ENCODE data around the gene RASSF4.

DNA sequence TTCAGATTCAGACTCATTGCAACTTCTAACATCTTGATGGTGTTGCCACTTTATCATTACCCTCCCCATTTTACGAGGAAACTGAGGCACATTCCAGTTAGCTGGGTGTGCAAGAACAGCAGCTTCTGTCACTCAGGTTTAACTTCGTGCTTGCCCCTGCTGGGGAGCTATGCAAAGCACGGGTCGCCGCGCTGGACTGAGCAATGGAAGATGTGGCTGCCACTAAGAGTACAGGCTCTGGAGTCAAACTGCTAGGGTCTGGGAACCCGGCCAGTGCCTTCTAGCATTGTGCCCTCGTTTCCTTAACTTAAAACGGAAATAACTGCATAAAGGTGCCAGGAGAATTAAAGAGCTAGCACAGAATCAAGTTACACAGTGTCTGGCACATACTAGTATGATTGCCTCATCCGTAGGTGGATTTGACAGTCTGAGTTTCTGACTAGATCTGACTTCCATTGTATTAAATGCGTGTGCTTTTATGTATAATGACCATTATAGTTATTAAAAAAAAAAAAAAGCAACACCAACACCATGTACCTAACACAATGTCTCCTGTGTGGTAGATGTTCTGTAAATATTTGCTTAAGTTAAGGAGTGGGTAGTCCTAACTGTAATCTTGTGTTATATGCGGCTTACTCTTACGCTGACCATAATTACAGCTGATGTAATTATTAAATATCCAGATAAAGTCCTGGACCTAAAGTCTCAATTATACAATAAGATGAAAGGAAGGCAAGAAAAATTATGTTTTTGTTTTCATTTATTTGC, 42.0 kb downstream of the RASSF4 start:
- TF ChIP-seq, protein P1, sequence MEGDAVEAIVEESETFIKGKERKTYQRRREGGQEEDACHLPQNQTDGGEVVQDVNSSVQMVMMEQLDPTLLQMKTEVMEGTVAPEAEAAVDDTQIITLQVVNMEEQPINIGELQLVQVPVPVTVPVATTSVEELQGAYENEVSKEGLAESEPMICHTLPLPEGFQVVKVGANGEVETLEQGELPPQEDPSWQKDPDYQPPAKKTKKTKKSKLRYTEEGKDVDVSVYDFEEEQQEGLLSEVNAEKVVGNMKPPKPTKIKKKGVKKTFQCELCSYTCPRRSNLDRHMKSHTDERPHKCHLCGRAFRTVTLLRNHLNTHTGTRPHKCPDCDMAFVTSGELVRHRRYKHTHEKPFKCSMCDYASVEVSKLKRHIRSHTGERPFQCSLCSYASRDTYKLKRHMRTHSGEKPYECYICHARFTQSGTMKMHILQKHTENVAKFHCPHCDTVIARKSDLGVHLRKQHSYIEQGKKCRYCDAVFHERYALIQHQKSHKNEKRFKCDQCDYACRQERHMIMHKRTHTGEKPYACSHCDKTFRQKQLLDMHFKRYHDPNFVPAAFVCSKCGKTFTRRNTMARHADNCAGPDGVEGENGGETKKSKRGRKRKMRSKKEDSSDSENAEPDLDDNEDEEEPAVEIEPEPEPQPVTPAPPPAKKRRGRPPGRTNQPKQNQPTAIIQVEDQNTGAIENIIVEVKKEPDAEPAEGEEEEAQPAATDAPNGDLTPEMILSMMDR (IDR thresholded peaks at IDR 0.05), result no peak
- no peak for TF ChIP-seq POLR2A (IDR thresholded peaks at IDR 0.05)
